ENCODE data around the gene NCKIPSD. TPM values are rescaled to one million over a fixed set of nuclear protein-coding genes. Genes with fewer than 3 reads are reported as not detected.

The NCKIPSD gene
- total RNA-seq, 1 experiment from 2014 or later = 26.9 TPM

GRCh38 chr3:48630833-48631232, 54.9 kb downstream of the NCKIPSD start:
- intact Hi-C loops (cut with micrococcal nuclease; ENCODE audit: unreplicated experiment) = no loop called here
- H3K4me1 Mint-ChIP-seq (ENCODE audit: low read depth, unreplicated experiment) = no peaks in the 10 kb centered on the region
- H3K36me3 Mint-ChIP-seq (ENCODE audit: insufficient read depth, unreplicated experiment) = peaks cover 35% of the 10 kb centered on the region
- BruUV-seq (replicated peaks) = no TSS peak
- H3K27me3 Mint-ChIP-seq (ENCODE audit: unreplicated experiment) = no peaks in the 10 kb centered on the region
- H3K9me3 Mint-ChIP-seq (ENCODE audit: low read depth, unreplicated experiment) = no peaks in the 10 kb centered on the region
- no peak for TF ChIP-seq CTCF (IDR thresholded peaks at IDR 0.05; ENCODE audit: unreplicated experiment)
- CTCF ChIA-PET = no interaction called here
- no peak overlapping the region for H3K27ac Mint-ChIP-seq (ENCODE audit: unreplicated experiment)
- no peak for DNase-seq
- H3K4me3 Mint-ChIP-seq (ENCODE audit: low read depth, unreplicated experiment) = no peak overlapping the region

DNA sequence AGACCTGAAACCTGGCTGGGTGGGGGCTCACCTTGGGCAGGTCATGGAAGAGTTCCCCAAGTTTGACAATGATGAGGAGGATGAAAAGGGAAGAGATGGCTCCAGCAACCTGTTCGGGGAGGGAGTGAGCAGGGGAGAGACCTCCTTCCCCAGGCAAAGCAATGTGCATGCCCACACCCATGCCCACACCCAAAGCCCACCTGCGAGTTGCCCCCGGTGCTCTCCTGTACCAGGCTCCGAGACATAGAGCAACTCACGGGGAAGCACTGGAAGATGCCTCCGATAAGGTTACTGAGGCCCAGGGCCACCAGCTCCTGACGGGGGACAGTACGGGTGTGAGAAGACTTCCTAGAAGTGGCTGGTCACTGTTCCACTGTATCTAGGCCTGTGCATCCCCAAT, 55.3 kb downstream of the NCKIPSD start:
- CTCF ChIA-PET = no interaction called here
- no peak for TF ChIP-seq CTCF (IDR thresholded peaks at IDR 0.05; ENCODE audit: unreplicated experiment)
- H3K27ac Mint-ChIP-seq (ENCODE audit: unreplicated experiment) = no peak overlapping the region
- H3K27me3 Mint-ChIP-seq (ENCODE audit: unreplicated experiment) = no peaks in the 10 kb centered on the region
- BruUV-seq (replicated peaks) = no TSS peak
- peaks cover 31% of the 10 kb centered on the region for H3K36me3 Mint-ChIP-seq (ENCODE audit: insufficient read depth, unreplicated experiment)
- intact Hi-C loops (cut with micrococcal nuclease; ENCODE audit: unreplicated experiment) = no loop called here
- no peaks in the 10 kb centered on the region for H3K4me1 Mint-ChIP-seq (ENCODE audit: low read depth, unreplicated experiment)
- DNase-seq = no peak
- no peak overlapping the region for H3K4me3 Mint-ChIP-seq (ENCODE audit: low read depth, unreplicated experiment)
- H3K9me3 Mint-ChIP-seq (ENCODE audit: low read depth, unreplicated experiment) = no peaks in the 10 kb centered on the region

DNA sequence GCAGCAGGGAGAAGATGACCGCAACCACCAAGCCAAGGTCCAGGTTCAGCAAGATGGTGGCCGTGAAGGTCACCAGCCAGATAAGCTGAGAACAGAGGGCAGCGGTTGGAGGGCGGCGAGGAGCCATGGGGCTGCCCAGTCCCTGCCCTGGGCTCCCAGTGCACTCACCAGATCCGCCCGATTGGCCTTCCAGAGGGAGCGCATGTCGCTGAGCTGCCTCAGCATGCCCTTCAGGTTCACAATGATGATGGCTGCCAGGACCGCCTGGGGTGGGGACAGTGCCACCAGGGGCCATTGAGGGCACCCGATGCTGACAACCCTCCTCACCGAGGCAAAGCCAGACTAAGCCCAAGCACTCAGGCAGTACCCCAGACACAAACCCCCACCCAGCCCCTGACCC, 55.8 kb downstream of the NCKIPSD start:
- BruUV-seq (replicated peaks) = no TSS peak
- H3K27ac Mint-ChIP-seq (ENCODE audit: unreplicated experiment) = no peak overlapping the region
- intact Hi-C loops (cut with micrococcal nuclease; ENCODE audit: unreplicated experiment) = no loop called here

DNA sequence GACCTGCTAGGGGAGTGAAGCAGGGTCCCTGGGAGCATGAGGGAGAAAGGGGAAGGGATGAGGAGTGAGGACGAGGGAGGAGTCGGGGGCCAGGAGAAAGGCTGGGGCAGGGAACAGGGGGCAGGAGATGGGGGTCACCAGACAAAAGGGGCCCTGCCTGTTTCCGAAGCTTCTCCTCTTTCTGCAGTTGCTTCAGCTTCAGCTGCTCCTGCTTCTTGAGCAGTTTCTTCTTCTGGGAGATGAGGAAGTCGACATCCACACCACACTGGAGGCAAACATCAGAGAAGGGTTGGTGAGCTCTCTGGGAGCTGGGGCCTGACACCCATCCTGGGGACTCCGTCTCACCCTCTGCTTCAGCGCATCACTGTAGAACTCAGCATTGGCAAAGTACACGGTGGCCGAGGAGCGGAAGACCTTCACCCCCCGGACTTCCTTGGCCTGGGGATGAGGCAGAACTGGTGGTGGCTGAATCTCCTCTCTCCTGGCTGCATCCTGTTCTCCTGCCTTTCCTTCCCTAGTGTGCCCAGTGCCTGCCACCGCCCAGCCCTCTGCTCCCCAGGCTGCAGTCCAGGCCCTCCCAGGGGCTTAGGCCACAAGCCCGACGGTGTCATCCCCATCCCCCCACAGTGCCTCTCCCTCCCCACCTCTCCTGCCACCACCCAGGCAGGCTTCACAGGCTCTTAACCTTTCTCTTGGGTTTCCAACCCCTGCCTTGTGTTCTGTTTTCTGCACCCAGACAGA, 57.3 kb downstream of the NCKIPSD start:
- Mint-ChIP-seq H3K4me1 (ENCODE audit: low read depth, unreplicated experiment) (no peaks in the 10 kb centered on the region), H3K27ac (ENCODE audit: unreplicated experiment) (no peak overlapping the region), H3K9me3 (ENCODE audit: low read depth, unreplicated experiment) (no peaks in the 10 kb centered on the region), H3K4me3 (ENCODE audit: low read depth, unreplicated experiment) (no peak overlapping the region), H3K36me3 (ENCODE audit: insufficient read depth, unreplicated experiment) (peaks cover 21% of the 10 kb centered on the region), H3K27me3 (ENCODE audit: unreplicated experiment) (no peaks in the 10 kb centered on the region)
- no peak for DNase-seq
- intact Hi-C loops (cut with micrococcal nuclease; ENCODE audit: unreplicated experiment) = no loop called here
- CTCF ChIA-PET = no interaction called here
- no peak for TF ChIP-seq CTCF (IDR thresholded peaks at IDR 0.05; ENCODE audit: unreplicated experiment)
- BruUV-seq (replicated peaks) = no TSS peak

More for the DNA sequence above, 55.8 kb downstream of the NCKIPSD start:
- no peak for TF ChIP-seq CTCF (IDR thresholded peaks at IDR 0.05; ENCODE audit: unreplicated experiment)
- CTCF ChIA-PET = no interaction called here
- H3K4me3 Mint-ChIP-seq (ENCODE audit: low read depth, unreplicated experiment) = no peak overlapping the region
- DNase-seq = no peak
- peaks cover 27% of the 10 kb centered on the region for H3K36me3 Mint-ChIP-seq (ENCODE audit: insufficient read depth, unreplicated experiment)
- no peaks in the 10 kb centered on the region for H3K9me3 Mint-ChIP-seq (ENCODE audit: low read depth, unreplicated experiment)
- H3K27me3 Mint-ChIP-seq (ENCODE audit: unreplicated experiment) = no peaks in the 10 kb centered on the region
- H3K4me1 Mint-ChIP-seq (ENCODE audit: low read depth, unreplicated experiment) = no peaks in the 10 kb centered on the region

Measured in Calu3 (cell line).